ENCODE results near the gene SYNE4.

SYNE4 gene

GRCh38 chr19:36001605-36002004 is 7.0 kb downstream of the SYNE4 start:
- TF ChIP-seq, protein P1, sequence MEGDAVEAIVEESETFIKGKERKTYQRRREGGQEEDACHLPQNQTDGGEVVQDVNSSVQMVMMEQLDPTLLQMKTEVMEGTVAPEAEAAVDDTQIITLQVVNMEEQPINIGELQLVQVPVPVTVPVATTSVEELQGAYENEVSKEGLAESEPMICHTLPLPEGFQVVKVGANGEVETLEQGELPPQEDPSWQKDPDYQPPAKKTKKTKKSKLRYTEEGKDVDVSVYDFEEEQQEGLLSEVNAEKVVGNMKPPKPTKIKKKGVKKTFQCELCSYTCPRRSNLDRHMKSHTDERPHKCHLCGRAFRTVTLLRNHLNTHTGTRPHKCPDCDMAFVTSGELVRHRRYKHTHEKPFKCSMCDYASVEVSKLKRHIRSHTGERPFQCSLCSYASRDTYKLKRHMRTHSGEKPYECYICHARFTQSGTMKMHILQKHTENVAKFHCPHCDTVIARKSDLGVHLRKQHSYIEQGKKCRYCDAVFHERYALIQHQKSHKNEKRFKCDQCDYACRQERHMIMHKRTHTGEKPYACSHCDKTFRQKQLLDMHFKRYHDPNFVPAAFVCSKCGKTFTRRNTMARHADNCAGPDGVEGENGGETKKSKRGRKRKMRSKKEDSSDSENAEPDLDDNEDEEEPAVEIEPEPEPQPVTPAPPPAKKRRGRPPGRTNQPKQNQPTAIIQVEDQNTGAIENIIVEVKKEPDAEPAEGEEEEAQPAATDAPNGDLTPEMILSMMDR (IDR thresholded peaks at IDR 0.05): no peak
- H3K36me3 ChIP-seq: peaks cover 14% of the 10 kb centered on the region
- no peak overlapping the region for H3K4me3 ChIP-seq (ENCODE audit: low read depth in 1 of 2, low read length in 1 of 2)
- H3K4me1 ChIP-seq (ENCODE audit: control insufficient read depth in 1 of 2, insufficient read depth in 1 of 2, low read depth in 1 of 2, low read length in 1 of 2): peaks cover 2 to 5% of the 10 kb centered on the region in 2 experiments
- no peaks in the 10 kb centered on the region for H3K27me3 ChIP-seq
- H3K27ac ChIP-seq: no peak overlapping the region
- H3K9me3 ChIP-seq: no peaks in the 10 kb centered on the region

GRCh38 chr19:35996777-35997176 is 11.8 kb downstream of the SYNE4 start:
- Histone ChIP-seq H3K36me3 (peaks cover 14% of the 10 kb centered on the region), H3K4me3 (ENCODE audit: low read depth in 1 of 2, low read length in 1 of 2) (no peak overlapping the region), H3K27ac (no peak overlapping the region), H3K4me1 (ENCODE audit: control insufficient read depth in 1 of 2, insufficient read depth in 1 of 2, low read depth in 1 of 2, low read length in 1 of 2) (peaks cover 27 to 28% of the 10 kb centered on the region in 2 experiments), H3K9me3 (no peaks in the 10 kb centered on the region), H3K27me3 (peaks cover 9% of the 10 kb centered on the region)
- TF ChIP-seq, protein P1 (IDR thresholded peaks at IDR 0.05): no peak

GRCh38 chr19:35995048-35995993 is 13.3 kb downstream of the SYNE4 start, which contains the start of gene SDHAF1:
Gene SDHAF1 (plus strand): TSS chr19:35995188. CDS start chr19:35995275, 87 bp downstream.
- Histone ChIP-seq H3K4me1 (ENCODE audit: control insufficient read depth in 1 of 2, insufficient read depth in 1 of 2, low read depth in 1 of 2, low read length in 1 of 2) (peaks cover 27 to 28% of the 10 kb centered on the region in 2 experiments), H3K9me3 (no peaks in the 10 kb centered on the region), H3K27me3 (peaks cover 9% of the 10 kb centered on the region), H3K4me3 (ENCODE audit: low read depth in 1 of 2, low read length in 1 of 2) (peak within 1 kb of the TSS; percentile 87 to 90), H3K36me3 (peaks cover 4% of the 10 kb centered on the region), H3K27ac (peak within 1 kb of the TSS; percentile 89)
- TF ChIP-seq, protein P1 (IDR thresholded peaks at IDR 0.05): peak; percentile 46

GRCh38 chr19:35993923-35994598 is 14.6 kb downstream of the SYNE4 start:
- Histone ChIP-seq H3K4me1 (ENCODE audit: control insufficient read depth in 1 of 2, insufficient read depth in 1 of 2, low read depth in 1 of 2, low read length in 1 of 2) (peaks cover 24 to 27% of the 10 kb centered on the region in 2 experiments), H3K27me3 (peaks cover 20% of the 10 kb centered on the region), H3K36me3 (peaks cover 4% of the 10 kb centered on the region), H3K27ac (no peak overlapping the region), H3K4me3 (ENCODE audit: low read depth in 1 of 2, low read length in 1 of 2) (peak overlapping the region; percentile 87 to 90), H3K9me3 (no peaks in the 10 kb centered on the region)
- TF ChIP-seq, protein P1 (IDR thresholded peaks at IDR 0.05): no peak

DNA sequence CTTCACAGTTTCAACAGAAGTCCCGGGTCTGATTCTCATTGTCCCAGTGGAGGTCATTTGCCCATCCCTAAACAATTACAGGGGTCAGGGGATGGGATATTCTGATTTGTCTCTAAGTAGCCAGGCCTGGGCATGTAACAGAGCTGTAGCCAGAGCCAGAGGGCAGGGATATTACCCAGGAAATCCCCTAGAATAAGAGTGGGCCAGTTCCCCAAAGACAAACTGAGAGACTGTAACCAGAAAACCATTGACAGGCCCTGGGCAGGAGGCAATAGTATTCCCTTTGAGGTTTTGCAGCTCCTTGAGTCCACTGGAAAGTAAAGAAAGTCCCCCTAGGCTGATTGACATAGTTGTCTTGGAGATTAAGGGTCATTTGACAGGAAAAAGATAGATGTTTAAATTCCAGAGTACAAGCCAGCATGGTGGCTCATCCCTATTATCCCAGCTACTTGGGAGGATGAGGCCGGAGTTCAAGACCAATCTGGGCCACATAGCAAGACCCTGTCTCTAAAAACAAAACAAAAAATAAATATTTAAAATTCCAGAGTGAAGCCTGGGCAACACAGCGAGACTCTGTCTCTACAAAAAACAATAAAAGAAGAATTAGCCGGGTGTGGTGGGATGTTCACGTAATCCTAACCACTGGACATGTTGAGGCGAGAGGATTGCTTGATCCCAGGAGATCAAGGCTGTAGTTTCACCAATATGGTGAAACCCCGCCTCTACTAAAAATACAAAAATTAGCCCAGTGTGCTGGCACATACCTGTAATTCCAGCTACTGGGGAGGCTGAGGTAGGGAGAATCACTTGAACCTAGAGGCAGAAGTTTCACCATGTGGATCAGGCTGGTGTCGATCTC is 15.5 kb downstream of the SYNE4 start:
- H3K4me3 ChIP-seq (ENCODE audit: low read depth in 1 of 2, low read length in 1 of 2): no peak overlapping the region
- TF ChIP-seq, protein P1 (IDR thresholded peaks at IDR 0.05): no peak
- H3K27ac ChIP-seq: no peak overlapping the region
- peaks cover 24 to 27% of the 10 kb centered on the region in 2 experiments for H3K4me1 ChIP-seq (ENCODE audit: control insufficient read depth in 1 of 2, insufficient read depth in 1 of 2, low read depth in 1 of 2, low read length in 1 of 2)
- H3K27me3 ChIP-seq: peaks cover 29% of the 10 kb centered on the region
- H3K9me3 ChIP-seq: no peaks in the 10 kb centered on the region
- peaks cover 2% of the 10 kb centered on the region for H3K36me3 ChIP-seq
